ENCODE measurements around the gene NOL11.

NOL11 gene

GRCh38 chr17:67717624-67718324 lies at the start of gene NOL11:
Gene NOL11 (plus strand): TSS chr17:67717936. CDS start chr17:67717948, 12 bp downstream.
- DNase-seq (ENCODE audit: insufficient read length, low spot score) (peak; percentile 94), FAIRE-seq (peak; percentile 94)
- TF ChIP-seq POLR2A (IDR thresholded peaks at IDR 0.05; ENCODE audit: low read depth, low read length), result peak; percentile 76

- DNase-seq (ENCODE audit: insufficient read length, low spot score) (no peak), FAIRE-seq (no peak)
- no peak for TF ChIP-seq POLR2A (IDR thresholded peaks at IDR 0.05; ENCODE audit: low read depth, low read length)
Observed at GRCh38 chr17:67671493-67671892, 46.2 kb upstream of the NOL11 start.

GRCh38 chr17:67672592-67673335 lies 45.0 kb upstream of the NOL11 start:
- DNase-seq (ENCODE audit: insufficient read length, low spot score) (no peak), FAIRE-seq (no peak)
- TF ChIP-seq POLR2A (IDR thresholded peaks at IDR 0.05; ENCODE audit: low read depth, low read length), result no peak

GRCh38 chr17:67675481-67675880 lies 42.3 kb upstream of the NOL11 start:
- no peak for TF ChIP-seq POLR2A (IDR thresholded peaks at IDR 0.05; ENCODE audit: low read depth, low read length)
- DNase-seq (ENCODE audit: insufficient read length, low spot score) (no peak), FAIRE-seq (no peak)

- no peak for DNase-seq (ENCODE audit: insufficient read length, low spot score)
- FAIRE-seq, result no peak
- TF ChIP-seq POLR2A (IDR thresholded peaks at IDR 0.05; ENCODE audit: low read depth, low read length), result no peak
Observed at GRCh38 chr17:67676305-67676704, 41.4 kb upstream of the NOL11 start.

GRCh38 chr17:67678414-67678813 lies 39.3 kb upstream of the NOL11 start:
- DNase-seq (ENCODE audit: insufficient read length, low spot score), result no peak
- no peak for TF ChIP-seq POLR2A (IDR thresholded peaks at IDR 0.05; ENCODE audit: low read depth, low read length)
- FAIRE-seq, result no peak

GRCh38 chr17:67679225-67679624 lies 38.5 kb upstream of the NOL11 start:
- DNase-seq (ENCODE audit: insufficient read length, low spot score) (no peak), FAIRE-seq (no peak)
- TF ChIP-seq POLR2A (IDR thresholded peaks at IDR 0.05; ENCODE audit: low read depth, low read length), result no peak

- no peak for DNase-seq (ENCODE audit: insufficient read length, low spot score)
- no peak for TF ChIP-seq POLR2A (IDR thresholded peaks at IDR 0.05; ENCODE audit: low read depth, low read length)
- no peak for FAIRE-seq
Observed at GRCh38 chr17:67679721-67680120, 38.0 kb upstream of the NOL11 start.

- TF ChIP-seq POLR2A (IDR thresholded peaks at IDR 0.05; ENCODE audit: low read depth, low read length), result no peak
- FAIRE-seq, result no peak
- no peak for DNase-seq (ENCODE audit: insufficient read length, low spot score)
Observed at GRCh38 chr17:67680445-67681224, 37.1 kb upstream of the NOL11 start.

GRCh38 chr17:67682196-67682595 lies 35.5 kb upstream of the NOL11 start:
- DNase-seq (ENCODE audit: insufficient read length, low spot score) (no peak), FAIRE-seq (no peak)
- TF ChIP-seq POLR2A (IDR thresholded peaks at IDR 0.05; ENCODE audit: low read depth, low read length), result no peak

GRCh38 chr17:67685351-67685750 lies 32.4 kb upstream of the NOL11 start:
- no peak for DNase-seq (ENCODE audit: insufficient read length, low spot score)
- no peak for FAIRE-seq
- no peak for TF ChIP-seq POLR2A (IDR thresholded peaks at IDR 0.05; ENCODE audit: low read depth, low read length)

- FAIRE-seq (no peak), DNase-seq (ENCODE audit: insufficient read length, low spot score) (no peak)
- TF ChIP-seq POLR2A (IDR thresholded peaks at IDR 0.05; ENCODE audit: low read depth, low read length), result no peak
Observed at GRCh38 chr17:67686241-67686640, 31.5 kb upstream of the NOL11 start.

- FAIRE-seq, result no peak
- no peak for TF ChIP-seq POLR2A (IDR thresholded peaks at IDR 0.05; ENCODE audit: low read depth, low read length)
Observed at GRCh38 chr17:67687511-67687910, 30.2 kb upstream of the NOL11 start.

GRCh38 chr17:67689534-67690177 lies 28.1 kb upstream of the NOL11 start:
- DNase-seq (ENCODE audit: insufficient read length, low spot score), result peak; percentile 52
- TF ChIP-seq POLR2A (IDR thresholded peaks at IDR 0.05; ENCODE audit: low read depth, low read length), result no peak
- no peak for FAIRE-seq

More at GRCh38 chr17:67687511-67687910, 30.2 kb upstream of the NOL11 start:
- no peak for DNase-seq (ENCODE audit: insufficient read length, low spot score)

Measured in H54 (cell line).